Measurements from ENCODE around the gene CCNL2.
"Not testable (repeated sequence)": the region's sequence is repeated elsewhere in the genome, so short reads cannot be mapped to it uniquely, and the experiment has no call there.

Gene CCNL2

DNA sequence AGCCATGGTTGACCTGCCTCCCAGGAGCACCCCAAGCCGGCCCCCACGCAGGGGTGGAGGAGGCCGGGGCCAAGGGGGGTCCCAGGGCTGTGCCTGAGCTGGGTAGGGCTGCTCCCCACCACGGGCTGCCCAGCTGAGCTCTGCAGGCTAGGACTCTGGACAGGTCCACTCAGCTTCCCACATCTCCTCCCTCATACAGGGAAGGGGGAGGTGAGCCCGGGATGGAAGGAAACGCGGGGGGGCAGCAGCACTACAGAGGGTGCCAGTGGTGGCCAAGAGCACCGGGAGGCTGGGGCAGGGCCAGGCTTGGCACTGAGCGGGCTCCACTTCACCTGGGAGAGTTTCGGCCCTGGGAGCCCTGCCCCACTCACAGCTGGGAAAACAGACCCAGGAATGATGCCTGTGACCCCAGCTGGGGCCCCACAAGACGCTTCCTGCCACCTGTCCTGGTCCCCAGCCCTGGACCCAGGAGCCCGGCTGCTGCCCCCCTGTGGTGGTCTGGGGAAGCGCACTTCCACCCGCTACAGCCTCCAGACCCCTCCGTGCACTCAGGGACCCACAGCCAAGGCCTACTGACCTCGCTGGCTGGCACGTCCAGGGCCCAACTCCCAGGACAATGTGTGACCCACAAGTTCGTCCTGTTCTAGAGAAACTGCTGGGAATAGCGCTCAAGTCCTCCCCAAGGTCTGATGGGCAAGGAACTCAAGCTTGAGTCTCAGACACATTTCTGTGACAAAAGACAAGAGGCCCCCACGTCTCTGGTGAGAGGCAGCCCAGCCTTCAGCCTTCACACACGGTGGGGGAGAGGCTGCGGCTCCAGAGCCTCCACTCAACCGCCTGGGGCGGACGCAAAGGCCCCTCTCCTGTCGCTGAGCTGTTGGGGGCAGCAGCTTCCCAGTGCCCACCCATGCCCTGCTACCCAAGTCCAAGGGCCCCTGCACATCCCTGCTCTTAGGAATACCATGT is 27.1 kb downstream of the CCNL2 start:
- DNase-seq (ENCODE audit: insufficient read length, low spot score): no peak
- no peak for TF ChIP-seq POLR2A (IDR thresholded peaks at IDR 0.05; ENCODE audit: low read depth, low read length)
- FAIRE-seq: no peak

DNA sequence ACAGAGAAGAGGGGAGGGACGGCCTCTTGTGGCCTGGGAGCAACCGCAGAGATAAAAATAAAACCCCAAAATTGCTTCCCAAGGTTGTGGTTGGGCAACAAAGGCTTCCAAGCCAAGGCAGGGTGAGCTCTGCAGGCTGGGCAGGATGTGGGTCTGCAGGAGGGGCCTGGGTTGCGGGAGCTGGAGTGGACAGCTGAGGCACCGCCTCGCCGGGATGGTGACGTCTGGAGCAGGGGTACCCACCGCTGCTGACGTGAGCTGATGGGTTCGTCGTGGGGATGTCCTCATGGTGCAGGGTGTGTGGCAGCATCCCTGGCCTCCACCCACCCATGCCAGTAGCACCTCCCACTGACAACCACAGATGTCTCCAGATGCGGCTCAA is 27.8 kb downstream of the CCNL2 start:
- TF ChIP-seq POLR2A (IDR thresholded peaks at IDR 0.05; ENCODE audit: low read depth, low read length): no peak
- no peak for FAIRE-seq
- no peak for DNase-seq (ENCODE audit: insufficient read length, low spot score)

DNA sequence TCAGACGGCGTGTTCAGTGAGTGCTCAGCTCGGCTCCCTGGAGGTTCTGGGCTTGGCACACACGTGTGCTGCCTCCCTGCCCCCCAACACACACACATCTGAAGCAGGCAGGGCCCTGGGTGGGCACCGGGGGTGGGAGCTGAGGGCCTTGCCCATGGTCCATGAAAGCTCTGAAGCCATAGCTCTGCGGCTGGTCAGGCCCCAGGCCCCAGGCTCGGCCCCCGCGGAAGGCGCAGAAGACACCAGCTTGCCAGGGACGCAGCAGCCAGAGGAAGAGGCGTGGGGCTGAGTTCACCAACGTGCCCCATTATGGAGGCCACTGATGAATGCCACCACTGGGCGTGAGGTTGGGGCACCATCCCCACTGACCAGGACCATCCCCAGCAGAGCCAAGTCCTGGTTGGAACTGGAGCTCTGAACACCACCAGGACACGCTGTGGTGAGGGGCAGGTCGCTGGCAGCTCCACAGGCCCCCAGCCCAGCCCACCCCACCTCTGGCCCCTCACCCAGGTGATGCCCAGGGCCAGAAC is 28.3 kb downstream of the CCNL2 start:
- TF ChIP-seq POLR2A (IDR thresholded peaks at IDR 0.05; ENCODE audit: low read depth, low read length): no peak
- DNase-seq (ENCODE audit: insufficient read length, low spot score) (no peak), FAIRE-seq (no peak)

DNA sequence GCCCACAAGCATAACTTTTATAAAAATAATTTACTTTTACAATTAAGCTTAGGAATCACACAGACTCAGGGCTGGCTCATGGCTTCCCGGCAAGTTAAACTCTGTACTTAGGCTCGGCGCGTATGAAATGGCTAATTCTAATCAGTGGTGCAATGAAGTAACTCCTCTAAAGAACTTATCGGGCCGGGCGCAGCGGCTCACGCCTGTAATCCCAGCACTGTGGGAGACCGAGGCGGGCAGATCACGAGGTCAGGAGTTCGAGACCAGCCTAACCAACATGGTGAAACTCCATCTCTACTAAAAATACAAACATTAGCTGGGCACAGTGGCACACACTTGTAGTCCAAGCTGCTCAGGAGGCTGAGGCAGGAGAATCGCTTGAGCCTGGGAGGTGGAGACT is 29.0 kb downstream of the CCNL2 start:
- not testable (repeated sequence) for DNase-seq (ENCODE audit: insufficient read length, low spot score); FAIRE-seq

DNA sequence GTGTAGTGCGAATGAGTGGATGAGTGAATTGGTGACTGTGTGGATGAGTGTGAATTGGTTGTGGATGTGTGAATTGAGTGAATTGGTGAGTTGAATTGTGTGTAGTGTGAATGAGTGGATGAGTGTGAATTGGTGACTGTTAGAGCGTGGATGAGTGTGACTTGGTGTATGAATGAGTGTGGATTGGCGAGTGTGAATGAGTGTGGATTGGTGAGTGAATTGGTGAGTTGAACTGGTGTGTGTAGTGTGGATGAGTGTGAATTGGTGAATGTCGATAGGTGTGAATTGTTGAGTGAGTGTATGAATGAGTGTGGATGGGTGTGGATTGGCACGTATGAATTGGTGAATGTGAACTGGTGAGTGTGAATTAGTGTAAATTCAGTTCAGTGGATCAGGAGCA is 31.8 kb downstream of the CCNL2 start:
- no peak for TF ChIP-seq POLR2A (IDR thresholded peaks at IDR 0.05; ENCODE audit: low read depth, low read length)
- DNase-seq (ENCODE audit: insufficient read length, low spot score) (no peak), FAIRE-seq (no peak)

DNA sequence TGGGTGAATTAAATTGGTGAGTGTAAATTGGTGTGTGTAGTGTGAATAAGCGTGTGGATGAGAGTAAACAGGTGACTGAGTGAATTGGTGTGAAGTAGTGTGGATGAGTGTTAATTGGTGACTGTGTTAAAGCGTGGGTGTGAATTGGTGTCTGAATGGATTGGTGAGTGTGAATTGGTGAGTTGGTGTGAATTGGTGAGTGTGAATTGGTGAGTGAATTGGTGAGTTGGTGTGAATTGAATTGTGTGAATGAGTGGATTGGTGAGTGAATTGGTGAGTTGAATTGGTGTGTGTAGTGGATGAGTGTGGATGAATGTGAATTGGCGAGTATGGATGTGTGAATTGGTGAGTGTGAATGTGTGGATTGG is 32.5 kb downstream of the CCNL2 start:
- DNase-seq (ENCODE audit: insufficient read length, low spot score) (no peak), FAIRE-seq (no peak)
- no peak for TF ChIP-seq POLR2A (IDR thresholded peaks at IDR 0.05; ENCODE audit: low read depth, low read length)

DNA sequence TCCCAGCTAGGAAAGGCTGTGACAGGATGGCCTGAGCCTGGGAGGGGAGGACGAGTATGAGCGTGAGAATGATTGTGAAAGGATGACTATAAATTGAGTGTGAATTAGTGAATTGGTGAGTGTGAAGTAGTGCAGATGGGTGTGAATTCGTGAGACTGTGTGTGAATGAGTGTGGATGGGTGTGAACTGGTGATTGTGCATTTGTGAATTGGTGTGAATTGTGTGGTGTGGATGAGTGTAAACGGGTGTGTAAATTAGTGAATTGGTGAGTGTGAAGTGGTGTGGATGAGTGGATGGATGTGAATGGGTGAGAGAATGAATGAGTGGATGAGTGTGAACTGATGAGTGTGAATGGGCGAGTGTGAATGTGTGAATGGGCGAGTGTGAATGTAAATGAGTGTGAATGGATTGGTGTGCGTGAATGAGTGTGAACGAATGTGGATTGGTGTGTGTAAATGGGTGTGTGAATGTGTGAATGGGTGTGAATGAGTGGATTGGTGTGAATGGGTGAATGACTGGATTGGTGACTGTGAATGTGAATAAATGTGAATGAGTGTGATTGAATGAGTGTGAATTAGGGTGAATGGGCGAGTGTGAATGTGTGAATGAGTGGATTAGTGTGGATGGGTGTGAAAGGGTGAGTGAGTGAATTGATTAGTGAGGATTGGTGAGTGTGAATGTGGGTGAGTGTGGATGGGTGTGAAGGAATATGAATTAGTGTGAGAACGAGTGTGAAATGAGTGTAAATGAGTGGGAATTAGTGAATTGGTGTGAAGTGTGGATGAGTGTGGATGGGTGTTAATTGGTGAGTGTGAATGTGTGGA is 33.0 kb downstream of the CCNL2 start:
- no peak for TF ChIP-seq POLR2A (IDR thresholded peaks at IDR 0.05; ENCODE audit: low read depth, low read length)
- no peak for DNase-seq (ENCODE audit: insufficient read length, low spot score)
- no peak for FAIRE-seq

DNA sequence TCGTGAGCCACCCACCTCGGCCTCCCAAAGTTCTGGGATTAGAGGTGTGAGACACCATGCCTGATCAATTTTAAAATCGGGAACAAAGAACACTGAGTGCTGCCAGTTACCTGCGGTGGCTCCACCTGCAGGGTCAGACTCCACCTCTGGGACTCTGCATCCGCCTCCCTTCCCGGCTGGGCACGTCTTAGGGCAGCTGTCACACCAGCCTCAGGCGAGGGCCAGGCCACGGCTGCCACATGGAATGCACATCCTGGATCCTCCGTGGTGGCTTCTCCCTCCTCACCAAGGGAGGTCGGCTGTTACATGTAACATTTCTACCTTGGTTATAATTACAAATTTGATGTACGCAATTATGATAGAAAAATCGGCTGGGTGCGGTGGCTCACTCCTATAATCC is 34.9 kb downstream of the CCNL2 start:
- no peak for TF ChIP-seq POLR2A (IDR thresholded peaks at IDR 0.05; ENCODE audit: low read depth, low read length)
- FAIRE-seq (no peak), DNase-seq (ENCODE audit: insufficient read length, low spot score) (no peak)

DNA sequence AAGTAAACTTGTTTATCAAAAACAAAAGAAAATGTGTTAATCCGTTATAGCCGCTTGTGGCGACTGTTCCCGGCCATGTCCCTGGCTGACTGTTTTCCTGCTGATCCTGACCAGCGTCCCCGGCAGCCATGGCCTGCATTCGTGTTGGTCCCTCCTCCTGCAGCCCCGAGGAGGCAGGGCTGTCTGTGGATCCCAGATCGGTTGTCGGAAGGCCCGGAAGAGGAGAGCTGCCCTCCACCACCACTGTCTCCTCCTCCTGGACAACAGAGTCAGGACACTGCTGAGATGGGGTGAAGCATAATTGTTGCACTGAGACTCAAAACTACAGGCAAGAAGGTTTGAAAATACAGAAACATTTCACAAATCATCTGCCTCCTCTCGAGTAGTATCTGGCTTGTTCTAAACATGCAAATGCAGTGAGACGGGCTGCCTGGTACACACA is 37.1 kb downstream of the CCNL2 start:
- no peak for TF ChIP-seq POLR2A (IDR thresholded peaks at IDR 0.05; ENCODE audit: low read depth, low read length)
- DNase-seq (ENCODE audit: insufficient read length, low spot score): no peak
- no peak for FAIRE-seq

DNA sequence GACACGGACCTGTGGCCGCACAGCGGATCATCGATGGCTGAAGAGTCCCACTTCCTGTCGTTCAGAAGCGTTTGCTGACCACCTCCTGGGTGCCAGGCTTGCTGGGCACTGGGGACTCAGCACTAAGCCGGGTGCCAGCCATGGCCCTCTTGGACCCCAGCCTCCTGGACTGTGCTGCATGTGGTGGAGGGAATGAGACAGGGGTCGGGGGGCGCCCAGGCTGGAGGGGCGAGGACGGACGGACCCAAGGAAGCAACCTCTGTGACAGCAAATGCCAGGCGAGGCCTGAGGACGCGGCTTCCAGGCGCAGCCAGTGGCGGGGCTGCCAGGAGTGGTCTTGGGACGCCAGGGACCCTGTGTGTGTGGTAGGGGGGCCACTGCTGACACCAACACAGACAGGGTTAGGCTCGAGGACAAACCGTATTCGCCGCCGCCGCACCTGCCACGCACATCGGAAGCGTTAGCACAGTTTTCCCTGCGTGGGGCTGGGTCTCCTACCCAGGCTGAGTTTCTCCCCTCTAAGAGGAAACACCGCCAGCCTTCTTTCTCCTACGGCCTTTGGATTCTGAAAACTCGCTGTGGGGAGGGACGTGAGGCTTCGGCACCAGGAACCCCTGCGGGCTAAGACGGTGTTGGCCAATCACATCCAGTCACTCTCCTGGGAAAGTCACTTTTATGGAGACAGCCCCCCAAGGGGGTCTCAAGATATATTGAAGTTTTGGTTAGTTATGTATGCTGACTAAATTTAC is 37.7 kb downstream of the CCNL2 start:
- no peak for TF ChIP-seq POLR2A (IDR thresholded peaks at IDR 0.05; ENCODE audit: low read depth, low read length)
- DNase-seq (ENCODE audit: insufficient read length, low spot score): no peak

DNA sequence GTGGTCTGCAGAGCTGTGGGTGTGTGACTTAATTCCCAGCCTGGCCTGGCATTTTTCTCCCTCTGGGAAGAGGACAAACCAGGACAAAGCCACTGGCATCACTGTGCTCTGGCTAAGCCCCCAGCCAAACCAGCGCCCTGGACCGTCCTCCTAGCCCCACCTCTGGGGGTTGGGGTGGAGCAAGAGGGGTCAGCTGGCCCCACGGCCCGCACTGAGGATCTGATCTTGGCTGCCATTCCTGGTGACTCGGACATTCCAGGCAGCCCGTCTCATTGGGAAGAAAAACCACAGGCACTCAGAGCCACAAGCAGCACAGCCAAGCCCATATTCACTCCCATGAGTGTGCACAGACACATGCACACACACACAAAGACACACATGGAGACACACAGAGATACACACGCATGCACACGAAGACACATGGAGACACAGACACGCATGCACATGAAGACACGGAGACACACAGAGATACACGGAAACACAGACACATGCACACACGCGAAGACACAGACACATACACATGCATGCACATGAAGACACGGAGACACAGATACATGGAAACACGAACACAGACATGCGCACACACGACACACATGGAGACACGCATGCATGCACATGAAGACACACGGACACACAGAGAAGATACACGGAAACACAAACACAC is 38.5 kb downstream of the CCNL2 start:
- DNase-seq (ENCODE audit: insufficient read length, low spot score) (peak; percentile 92), FAIRE-seq (peak; percentile 88)
- peak; percentile 18; the same call in 1 of the 2 replicates for TF ChIP-seq POLR2A (IDR thresholded peaks at IDR 0.05; ENCODE audit: low read depth, low read length)

More for the DNA sequence above, 37.7 kb downstream of the CCNL2 start:
- FAIRE-seq: no peak

DNA sequence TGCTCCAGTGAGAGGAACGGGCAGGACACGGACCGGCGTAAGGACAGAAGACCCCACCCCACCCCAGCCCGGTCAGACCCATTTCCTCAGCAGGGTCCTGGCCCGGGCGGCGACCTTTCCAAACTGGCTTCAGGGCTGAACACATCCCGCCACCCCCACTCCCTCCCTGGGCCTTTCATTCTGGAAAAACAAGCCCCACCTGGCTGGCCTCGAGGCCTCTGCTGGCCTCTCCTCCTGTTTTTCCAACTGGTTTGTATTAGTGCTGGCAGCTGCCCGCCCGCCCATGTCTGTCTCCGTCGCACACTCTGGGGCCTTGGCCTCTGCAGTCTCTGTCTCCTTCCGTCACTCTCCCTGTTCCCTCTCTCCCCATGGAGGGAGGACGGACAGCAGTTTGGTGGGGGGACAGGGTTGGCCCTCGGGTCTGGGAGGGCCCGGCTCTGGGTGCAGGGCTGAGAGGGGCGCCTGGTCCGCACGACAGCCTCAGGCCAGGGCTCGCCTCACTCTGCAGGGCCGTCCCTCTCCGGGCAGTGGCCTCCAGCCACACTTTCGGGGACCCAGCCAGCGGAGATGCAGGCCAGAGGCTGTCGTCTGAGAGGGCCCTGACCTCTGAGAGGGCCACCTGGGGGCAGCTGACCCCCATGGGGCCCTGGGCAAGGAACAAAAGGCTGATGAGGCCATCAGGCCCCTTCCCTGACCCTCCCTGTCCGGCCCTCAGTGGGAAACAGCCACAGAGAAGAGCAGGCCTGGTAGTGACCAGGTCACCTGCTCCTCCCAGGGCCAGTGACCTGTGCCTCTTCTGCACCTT is 39.3 kb downstream of the CCNL2 start:
- TF ChIP-seq POLR2A (IDR thresholded peaks at IDR 0.05; ENCODE audit: low read depth, low read length): no peak
- FAIRE-seq (no peak), DNase-seq (ENCODE audit: insufficient read length, low spot score) (no peak)
